GM06990 (cell line): Measurements from ENCODE around the gene CPA1.

Source experiments
- DNase-seq: peaks from one replicate; pipeline ENCODE4 v3.0.0-alpha.2; 2011; ENCODE audit not compliant: insufficient read length; ENCODE audit errors: extremely low read depth
- H3K27me3 ChIP-seq: replicated peaks from 2 replicates; pipeline ENCODE4 v1.6.0; 2011; ENCODE audit warnings: low read length; ENCODE audit not compliant: control insufficient read depth, insufficient read depth
- H3K36me3 ChIP-seq: 2 replicates; pipeline ENCODE4 v1.5.1; 2011; ENCODE audit warnings: low read length; ENCODE audit not compliant: control insufficient read depth, insufficient read depth
- H3K4me3 ChIP-seq: replicated peaks from 2 replicates; pipeline ENCODE4 v1.5.1; 2011; ENCODE audit warnings: low read depth, mild to moderate bottlenecking, control low read depth, low read length
- CTCF ChIP-seq: IDR thresholded peaks from 2 replicates; pipeline ENCODE4 v1.5.1; 2011; ENCODE audit warnings: low read length, control low read depth, mild to moderate bottlenecking, inconsistent platforms; ENCODE audit not compliant: insufficient read depth, poor library complexity, severe bottlenecking

The CPA1 gene

GRCh38 chr7:130351791-130352090 is 28.6 kb upstream of the CPA1 start:
- DNase-seq = no peak
- TF ChIP-seq CTCF = no peak
- no peak overlapping the region for H3K4me3 ChIP-seq
- H3K27me3 ChIP-seq = no peaks in the 10 kb centered on the region
- no peaks in the 10 kb centered on the region for H3K36me3 ChIP-seq

- H3K36me3 ChIP-seq = no peaks in the 10 kb centered on the region
- H3K4me3 ChIP-seq = no peak overlapping the region
- no peak for DNase-seq
- no peaks in the 10 kb centered on the region for H3K27me3 ChIP-seq
- TF ChIP-seq CTCF = no peak
Measured at GRCh38 chr7:130352194-130353074, 27.9 kb upstream of the CPA1 start.

- Histone ChIP-seq H3K27me3 (no peaks in the 10 kb centered on the region), H3K36me3 (no peaks in the 10 kb centered on the region), H3K4me3 (no peak overlapping the region)
- no peak for DNase-seq
- no peak for TF ChIP-seq CTCF
Measured at GRCh38 chr7:130353196-130353595, 27.1 kb upstream of the CPA1 start.

GRCh38 chr7:130356121-130356875 is 24.0 kb upstream of the CPA1 start:
- Histone ChIP-seq H3K36me3 (no peaks in the 10 kb centered on the region; the same call in 1 of the 2 replicates), H3K27me3 (no peaks in the 10 kb centered on the region), H3K4me3 (no peak overlapping the region)
- TF ChIP-seq CTCF = no peak
- DNase-seq = no peak

- H3K27me3 ChIP-seq = no peaks in the 10 kb centered on the region
- H3K36me3 ChIP-seq = no peaks in the 10 kb centered on the region; the same call in 1 of the 2 replicates
- no peak for DNase-seq
- no peak overlapping the region for H3K4me3 ChIP-seq
- no peak for TF ChIP-seq CTCF
Measured at GRCh38 chr7:130356876-130357611, 23.2 kb upstream of the CPA1 start.
